Measurements from ENCODE around the gene GAGE12D.
"Not testable (repeated sequence)": the region's sequence is repeated elsewhere in the genome, so short reads cannot be mapped to it uniquely, and the experiment has no call there.

- TF ChIP-seq CTCF, POLR2AphosphoS5, POLR2A (IDR thresholded peaks at IDR 0.05): not testable (repeated sequence)
Measured at GRCh38 chrX:49541433-49541832, at the start of gene GAGE12D.
